Esophagus muscularis mucosa (tissue), 4 donors: ENCODE results near the gene CAPZA3. TPM values are rescaled to one million over a fixed set of nuclear protein-coding genes. Genes with fewer than 3 reads are reported as not detected.

ENCODE experiments used
- DNase-seq: peaks from one replicate; pipeline ENCODE4 v3.0.0-alpha.2; 2017; ENCODE audit errors: extremely low spot score
- H3K27ac ChIP-seq, 4 donors: fragments of 200-600 bp; sonication (generic); replicated peaks in 1 of 4; 1 replicate in 3 of 4; 2 replicates in 1 of 4; pipeline ENCODE4 v1.5.1; 2016 to 2019; ENCODE audit warnings: mild to moderate bottlenecking in 1 of 4
- H3K27me3 ChIP-seq, 4 donors: fragments of 200-600 bp; sonication (generic); one replicate each; pipeline versions ENCODE4 v1.5.1 to v1.6.0; 2016 to 2019
- H3K36me3 ChIP-seq, 4 donors: fragments of 200-600 bp; sonication (generic); one replicate each; pipeline ENCODE4 v1.5.1; 2016 to 2019
- H3K4me1 ChIP-seq, 4 donors: fragments of 200-600 bp; sonication (generic); one replicate each; pipeline ENCODE4 v1.5.1; 2016 to 2019
- H3K4me3 ChIP-seq, 4 donors: fragments of 200-600 bp; sonication (generic); 1 replicate in 2 of 4; 2 replicates in 2 of 4; pipeline ENCODE4 v1.5.1; 2016 to 2019; ENCODE audit warnings: mild to moderate bottlenecking in 4 of 4, moderate library complexity in 1 of 4
- H3K9me3 ChIP-seq, 4 donors: fragments of 200-600 bp; sonication (generic); 1 replicate in 3 of 4; 2 replicates in 1 of 4; pipeline ENCODE4 v1.5.1; 2016 to 2019
- EP300 ChIP-seq: sonication (generic); formaldehyde crosslinking; IDR thresholded peaks from one replicate; pipeline ENCODE4 v1.6.1; 2017; ENCODE audit warnings: antibody characterized with exemption
- POLR2A ChIP-seq: fragments of 450-650 bp; IDR thresholded peaks from one replicate; pipeline ENCODE4 v1.6.1; 2017; ENCODE audit warnings: antibody characterized with exemption, moderate library complexity, mild to moderate bottlenecking, low read depth
- POLR2AphosphoS5 ChIP-seq, 2 donors: sonication (generic); formaldehyde crosslinking; IDR thresholded peaks; one replicate each; pipeline ENCODE4 v1.6.1; 2017; ENCODE audit warnings: antibody characterized with exemption in 2 of 2
- WGBS: methylation state at CpG from one replicate; pipeline ENCODE4 v1.1.5; 2018; 5-methylcytosine and 5-hydroxymethylcytosine counted together
- intact Hi-C: fragments of 100-400 bp; cut with DNase I; formaldehyde crosslinking; loops from one replicate; pipeline ENCODE4 v1.15.1; 2023
- total RNA-seq, 4 donors: library from RNA; depleted of rRNA; stranded (reverse); fragments of >200 nt; gene quantifications; one replicate each; pipeline versions ENCODE4 v1.1.0 to v1.2.1, GENCODE V29; 2016
- TF ChIP-seq, protein P1 (sequence below), 3 experiments: fragments of 200-600 bp in 2 of 3; fragments of 450-650 bp in 1 of 3; sonication (generic) in 2 of 3; IDR thresholded peaks; one replicate each; pipeline ENCODE4 v1.5.1; 2017 to 2019; ENCODE audit warnings: antibody characterized with exemption in 3 of 3, mild to moderate bottlenecking in 2 of 3, moderate library complexity in 1 of 3

CAPZA3 gene
- total RNA-seq, 4 donors from 2014 or later, result not detected

DNA sequence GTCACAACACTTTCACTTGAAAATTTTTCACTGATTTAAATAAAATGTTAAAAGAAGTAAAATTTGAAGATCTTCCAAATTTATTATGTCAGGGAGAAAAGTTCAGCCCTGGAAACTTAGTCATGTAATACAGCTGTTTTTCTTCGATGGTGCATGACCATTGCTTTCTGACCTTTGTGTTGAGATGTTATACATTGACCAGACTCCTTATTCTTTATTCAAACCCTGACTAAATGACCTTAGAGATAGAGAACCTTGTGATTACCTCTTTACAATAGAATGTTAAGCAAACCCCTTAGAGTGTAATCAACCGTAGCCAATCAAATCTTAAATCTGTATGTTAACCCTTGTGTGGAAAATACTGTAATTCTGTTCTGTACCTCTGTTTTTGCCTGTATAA, 34.6 kb upstream of the CAPZA3 start:
- Histone ChIP-seq H3K4me1 (peaks cover 0 to 5% (median 0%) of the 10 kb centered on the region in 4 donors), H3K4me3 (no peak overlapping the region), H3K9me3 (no peaks in the 10 kb centered on the region), H3K36me3 (no peaks in the 10 kb centered on the region), H3K27me3 (no peaks in the 10 kb centered on the region), H3K27ac (no peak overlapping the region)
- DNase-seq, result no peak
- intact Hi-C loops, result no loop called here
- TF ChIP-seq EP300 (no peak), POLR2AphosphoS5 (IDR thresholded peaks at IDR 0.05) (no peak), POLR2A (no peak)
- TF ChIP-seq, protein P1, sequence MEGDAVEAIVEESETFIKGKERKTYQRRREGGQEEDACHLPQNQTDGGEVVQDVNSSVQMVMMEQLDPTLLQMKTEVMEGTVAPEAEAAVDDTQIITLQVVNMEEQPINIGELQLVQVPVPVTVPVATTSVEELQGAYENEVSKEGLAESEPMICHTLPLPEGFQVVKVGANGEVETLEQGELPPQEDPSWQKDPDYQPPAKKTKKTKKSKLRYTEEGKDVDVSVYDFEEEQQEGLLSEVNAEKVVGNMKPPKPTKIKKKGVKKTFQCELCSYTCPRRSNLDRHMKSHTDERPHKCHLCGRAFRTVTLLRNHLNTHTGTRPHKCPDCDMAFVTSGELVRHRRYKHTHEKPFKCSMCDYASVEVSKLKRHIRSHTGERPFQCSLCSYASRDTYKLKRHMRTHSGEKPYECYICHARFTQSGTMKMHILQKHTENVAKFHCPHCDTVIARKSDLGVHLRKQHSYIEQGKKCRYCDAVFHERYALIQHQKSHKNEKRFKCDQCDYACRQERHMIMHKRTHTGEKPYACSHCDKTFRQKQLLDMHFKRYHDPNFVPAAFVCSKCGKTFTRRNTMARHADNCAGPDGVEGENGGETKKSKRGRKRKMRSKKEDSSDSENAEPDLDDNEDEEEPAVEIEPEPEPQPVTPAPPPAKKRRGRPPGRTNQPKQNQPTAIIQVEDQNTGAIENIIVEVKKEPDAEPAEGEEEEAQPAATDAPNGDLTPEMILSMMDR (IDR thresholded peaks at IDR 0.05), result no peak
- WGBS, result 47% methylated on average over 2 of the region's 2 CpGs

DNA sequence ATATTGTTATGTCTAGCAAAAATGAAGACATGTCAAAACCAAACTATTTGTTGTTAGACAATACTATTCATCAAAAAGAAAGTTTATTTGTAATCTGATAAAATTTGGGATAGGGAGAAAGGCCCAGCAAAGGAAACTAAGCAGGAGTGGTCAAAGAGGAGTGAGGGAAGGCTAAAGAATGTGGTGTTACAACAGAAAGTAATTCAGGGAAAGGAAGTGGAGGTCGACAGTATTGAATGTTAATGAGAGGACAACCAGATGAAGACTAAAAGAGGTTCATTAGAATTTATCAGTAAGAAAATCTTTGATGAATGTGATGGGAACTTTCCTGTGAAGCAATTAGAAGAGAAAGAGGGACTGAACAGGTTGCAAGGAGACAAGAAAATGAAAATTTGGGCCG, 34.0 kb upstream of the CAPZA3 start:
- Histone ChIP-seq H3K4me1 (peaks cover 0 to 5% (median 0%) of the 10 kb centered on the region in 4 donors), H3K27me3 (no peaks in the 10 kb centered on the region), H3K9me3 (no peaks in the 10 kb centered on the region), H3K4me3 (no peak overlapping the region), H3K36me3 (no peaks in the 10 kb centered on the region), H3K27ac (no peak overlapping the region)
- DNase-seq, result no peak
- 77% methylated on average over 2 of the region's 2 CpGs for WGBS
- TF ChIP-seq EP300 (no peak), POLR2AphosphoS5 (IDR thresholded peaks at IDR 0.05) (no peak), POLR2A (no peak)
- TF ChIP-seq, protein P1 (IDR thresholded peaks at IDR 0.05), result no peak
- intact Hi-C loops, result no loop called here

DNA sequence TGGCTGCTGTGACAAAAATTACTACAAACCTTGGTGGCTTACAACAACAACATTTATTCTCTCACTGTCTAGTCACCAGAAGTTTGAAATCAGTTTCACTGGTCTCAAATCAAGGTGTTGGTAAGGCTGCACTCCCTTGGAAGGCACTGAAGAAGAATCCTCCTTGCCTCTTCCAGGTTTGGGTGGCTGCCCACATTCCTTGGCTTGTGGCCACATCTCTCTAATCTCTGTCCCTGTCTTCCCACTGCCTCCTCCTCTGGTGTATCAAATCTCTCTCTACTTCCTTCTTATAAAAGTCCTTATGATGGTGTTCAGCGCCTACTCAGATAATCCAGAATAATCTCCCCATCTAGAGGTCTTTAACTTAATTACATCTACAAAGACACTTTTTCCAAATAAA, 31.1 kb upstream of the CAPZA3 start:
- no peaks in the 10 kb centered on the region for H3K9me3 ChIP-seq
- no peaks in the 10 kb centered on the region for H3K36me3 ChIP-seq
- 89% methylated on average over 1 of the region's 1 CpG for WGBS
- intact Hi-C loops, result no loop called here
- no peaks in the 10 kb centered on the region for H3K4me1 ChIP-seq
- TF ChIP-seq, protein P1 (IDR thresholded peaks at IDR 0.05), result no peak
- TF ChIP-seq POLR2AphosphoS5 (IDR thresholded peaks at IDR 0.05) (no peak), POLR2A (no peak), EP300 (no peak)
- no peak overlapping the region for H3K27ac ChIP-seq
- no peak for DNase-seq
- no peak overlapping the region for H3K4me3 ChIP-seq
- no peaks in the 10 kb centered on the region for H3K27me3 ChIP-seq

DNA sequence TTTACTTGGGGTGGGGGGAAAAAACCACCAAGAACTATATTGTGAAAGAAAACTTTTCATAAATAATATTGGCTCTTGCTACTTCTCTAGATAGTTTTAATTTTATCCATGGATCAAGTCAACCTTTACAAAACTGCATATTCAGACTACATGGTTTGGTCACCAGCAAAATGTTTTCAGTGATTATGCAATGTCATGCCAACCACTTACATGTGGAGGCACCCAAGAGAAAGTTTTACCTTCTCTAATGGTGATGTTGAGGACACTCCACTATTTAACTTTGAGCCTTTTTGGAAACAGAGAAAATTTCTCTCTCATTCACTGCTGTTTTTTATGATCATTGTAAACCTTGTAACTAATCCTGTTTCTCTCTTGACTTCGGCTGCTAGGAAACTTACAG, 21.7 kb upstream of the CAPZA3 start:
- 93% methylated on average over 1 of the region's 1 CpG for WGBS

DNA sequence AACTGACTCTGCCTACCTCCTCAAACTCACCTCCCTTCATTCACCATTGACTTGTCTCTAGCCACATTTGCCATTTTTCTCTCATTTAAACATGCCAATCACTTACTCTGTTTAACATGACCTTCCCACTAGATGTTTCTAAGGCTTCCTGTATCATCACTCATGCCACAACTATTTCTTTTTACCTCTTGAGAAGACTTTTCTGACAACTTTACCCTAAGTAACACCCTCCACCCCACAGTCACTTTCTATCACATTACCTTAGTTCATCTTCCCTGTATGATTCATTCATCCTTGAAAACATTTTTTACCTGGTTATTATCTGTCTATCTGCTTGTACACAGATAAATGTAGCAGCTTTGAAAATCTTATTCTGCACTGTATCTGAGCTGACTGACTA, 19.5 kb upstream of the CAPZA3 start:
- intact Hi-C loops, result no loop called here
- no peak for TF ChIP-seq EP300
- TF ChIP-seq POLR2A, result no peak
- TF ChIP-seq POLR2AphosphoS5 (IDR thresholded peaks at IDR 0.05), result no peak
- TF ChIP-seq, protein P1 (IDR thresholded peaks at IDR 0.05), result no peak
- Histone ChIP-seq H3K27me3 (no peaks in the 10 kb centered on the region), H3K27ac (no peak overlapping the region), H3K36me3 (no peaks in the 10 kb centered on the region), H3K4me3 (no peak overlapping the region), H3K4me1 (no peaks in the 10 kb centered on the region), H3K9me3 (no peaks in the 10 kb centered on the region)
- no peak for DNase-seq

More for the DNA sequence above, 21.7 kb upstream of the CAPZA3 start:
- no peak for DNase-seq
- Histone ChIP-seq H3K27me3 (no peaks in the 10 kb centered on the region), H3K36me3 (no peaks in the 10 kb centered on the region), H3K4me3 (no peak overlapping the region), H3K9me3 (no peaks in the 10 kb centered on the region), H3K27ac (no peak overlapping the region), H3K4me1 (no peaks in the 10 kb centered on the region)
- TF ChIP-seq, protein P1 (IDR thresholded peaks at IDR 0.05), result no peak
- no peak for TF ChIP-seq POLR2A
- no peak for TF ChIP-seq EP300
- no peak for TF ChIP-seq POLR2AphosphoS5 (IDR thresholded peaks at IDR 0.05)
- intact Hi-C loops, result no loop called here
